Glomerular visceral epithelial cell (primary cell): ENCODE measurements around the gene RASSF5.

Source experiments
- DNase-seq: peaks from one replicate; pipeline ENCODE4 v3.0.0-alpha.2; 2016; ENCODE audit errors: extremely low spot score

Gene RASSF5

DNA sequence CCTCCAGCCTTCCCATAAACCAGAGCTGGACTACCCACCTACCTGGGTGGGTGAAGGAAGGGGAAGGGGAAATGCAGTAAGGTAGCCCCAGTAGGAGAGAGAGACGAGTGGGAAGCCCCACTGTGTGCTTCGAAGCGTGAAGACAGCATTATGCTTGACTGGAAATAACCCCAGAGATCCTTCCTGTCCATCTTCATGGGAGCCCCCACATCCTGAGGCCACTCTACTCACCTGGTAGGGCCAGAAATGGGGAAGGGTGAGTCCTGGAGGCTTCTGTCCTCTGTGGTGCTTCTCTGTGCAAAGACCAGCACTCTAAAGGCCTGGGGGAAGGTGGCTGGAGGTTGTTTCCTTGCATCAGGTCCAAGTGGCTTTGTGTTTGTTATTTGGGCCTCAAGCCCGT, 10.0 kb upstream of the RASSF5 start:
- no peak for DNase-seq

DNA sequence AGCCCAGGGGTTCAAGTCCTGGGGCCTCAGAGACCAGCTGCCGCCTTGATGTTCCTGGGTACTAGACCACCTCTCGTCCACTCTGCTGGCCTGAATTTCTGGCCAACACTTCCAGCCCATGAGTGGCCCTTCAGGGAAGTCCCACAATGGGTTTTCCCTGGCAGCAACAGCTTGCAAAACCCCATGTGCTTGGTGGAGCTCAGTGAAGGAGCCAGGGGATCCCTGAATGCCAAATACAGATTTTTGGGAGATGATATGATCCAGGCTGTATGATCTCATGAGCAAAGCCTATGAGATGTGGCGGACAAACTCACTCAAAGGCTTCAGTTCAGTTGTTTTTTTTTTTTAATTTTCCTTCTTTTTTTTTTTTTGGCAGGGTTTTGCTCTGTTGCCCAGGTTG, 9.6 kb upstream of the RASSF5 start:
- no peak for DNase-seq

DNA sequence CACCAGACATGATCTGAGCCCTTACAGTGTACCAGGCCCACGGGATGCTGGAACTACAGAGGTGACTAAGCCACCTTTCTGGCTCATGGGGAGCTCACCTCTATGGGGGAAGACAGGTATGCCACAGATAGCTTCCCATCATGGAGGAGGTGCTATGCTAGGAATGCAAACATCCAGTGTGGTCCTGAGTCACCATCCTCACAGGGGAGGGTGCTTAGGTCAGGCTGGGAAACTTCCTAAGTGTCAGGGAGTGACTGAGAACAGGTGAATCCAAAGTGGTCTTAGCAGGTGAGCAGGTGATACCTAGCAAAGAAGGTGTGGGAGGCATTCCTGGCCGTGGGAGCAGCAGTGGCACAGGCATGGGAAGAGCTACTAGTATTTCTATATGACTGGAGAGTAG, 8.6 kb upstream of the RASSF5 start:
- DNase-seq: peak; percentile 47

DNA sequence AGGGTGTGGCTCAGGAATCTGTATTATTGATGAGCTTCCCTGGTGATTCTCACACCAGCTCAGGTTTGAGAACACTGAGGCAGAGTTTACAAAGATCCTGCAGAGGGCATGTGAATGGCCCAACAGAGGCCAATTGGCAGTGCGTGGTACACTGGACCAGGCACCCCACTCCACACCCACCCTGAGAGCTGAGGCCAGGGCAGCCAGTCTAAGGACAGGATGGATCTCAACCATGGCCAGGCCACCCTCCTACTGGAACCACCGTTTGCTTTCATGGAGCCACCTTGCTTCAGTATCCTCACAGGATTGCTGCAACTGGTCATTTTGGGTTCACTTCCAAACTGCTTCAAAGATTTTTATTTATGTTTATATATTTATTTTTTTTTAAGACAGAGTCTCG, 7.3 kb upstream of the RASSF5 start:
- no peak for DNase-seq

DNA sequence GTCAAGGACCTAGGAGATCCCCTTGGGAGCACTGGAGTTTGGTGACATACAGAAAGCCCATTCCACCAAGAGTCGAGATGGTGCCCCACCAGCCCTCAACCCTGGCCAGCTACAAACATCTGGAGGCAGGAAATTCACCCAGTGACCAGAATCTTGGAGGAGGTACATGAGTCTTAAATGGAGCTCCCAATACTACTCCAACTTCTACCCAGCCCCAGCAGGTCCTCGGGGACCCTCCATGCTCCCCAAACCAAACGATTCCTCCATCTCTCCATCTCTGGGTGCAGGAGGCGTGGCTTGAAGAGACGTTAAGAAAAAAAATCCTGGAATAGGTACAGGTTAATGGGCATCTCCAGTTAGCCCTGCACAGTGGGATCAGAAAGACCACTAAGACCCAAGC, 5.5 kb upstream of the RASSF5 start:
- no peak for DNase-seq

DNA sequence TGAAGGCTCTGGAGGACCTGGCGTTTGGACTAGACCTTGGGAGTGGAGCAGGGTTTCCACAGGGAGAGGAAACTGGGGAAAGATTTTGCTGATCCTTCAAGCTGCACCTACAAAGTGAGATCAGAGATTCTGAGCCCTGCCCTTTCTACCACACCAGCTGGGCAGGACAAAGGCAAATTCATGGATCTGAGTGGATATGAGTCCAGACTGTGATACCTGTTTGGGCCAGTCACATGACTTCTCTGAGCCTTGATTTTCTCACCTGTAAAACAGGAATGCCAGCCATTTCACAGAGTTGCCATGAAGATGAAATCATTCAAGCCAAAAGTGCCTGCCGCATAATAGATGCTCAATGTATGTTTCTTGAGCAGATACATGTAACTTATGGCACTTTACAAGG, 4.9 kb upstream of the RASSF5 start:
- DNase-seq: no peak

DNA sequence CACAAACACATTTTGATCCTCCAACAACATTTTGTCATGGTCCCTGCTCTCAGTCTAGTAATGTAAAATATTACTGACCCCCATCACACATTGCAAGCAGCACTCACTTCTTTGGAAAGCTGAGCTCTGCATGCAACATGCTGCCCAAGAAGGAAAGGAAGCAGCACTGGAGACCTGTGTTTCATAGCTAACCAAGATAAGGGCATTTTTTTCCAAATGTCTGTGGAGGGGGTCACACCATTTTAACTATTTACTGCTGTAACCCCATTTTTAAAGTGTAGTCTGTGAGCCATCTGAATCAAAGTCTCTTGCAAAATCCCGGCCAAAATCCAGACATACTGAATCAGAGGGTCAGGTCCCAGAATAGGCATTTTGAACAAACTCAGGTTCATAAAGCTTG, 4.5 kb upstream of the RASSF5 start:
- DNase-seq: no peak

DNA sequence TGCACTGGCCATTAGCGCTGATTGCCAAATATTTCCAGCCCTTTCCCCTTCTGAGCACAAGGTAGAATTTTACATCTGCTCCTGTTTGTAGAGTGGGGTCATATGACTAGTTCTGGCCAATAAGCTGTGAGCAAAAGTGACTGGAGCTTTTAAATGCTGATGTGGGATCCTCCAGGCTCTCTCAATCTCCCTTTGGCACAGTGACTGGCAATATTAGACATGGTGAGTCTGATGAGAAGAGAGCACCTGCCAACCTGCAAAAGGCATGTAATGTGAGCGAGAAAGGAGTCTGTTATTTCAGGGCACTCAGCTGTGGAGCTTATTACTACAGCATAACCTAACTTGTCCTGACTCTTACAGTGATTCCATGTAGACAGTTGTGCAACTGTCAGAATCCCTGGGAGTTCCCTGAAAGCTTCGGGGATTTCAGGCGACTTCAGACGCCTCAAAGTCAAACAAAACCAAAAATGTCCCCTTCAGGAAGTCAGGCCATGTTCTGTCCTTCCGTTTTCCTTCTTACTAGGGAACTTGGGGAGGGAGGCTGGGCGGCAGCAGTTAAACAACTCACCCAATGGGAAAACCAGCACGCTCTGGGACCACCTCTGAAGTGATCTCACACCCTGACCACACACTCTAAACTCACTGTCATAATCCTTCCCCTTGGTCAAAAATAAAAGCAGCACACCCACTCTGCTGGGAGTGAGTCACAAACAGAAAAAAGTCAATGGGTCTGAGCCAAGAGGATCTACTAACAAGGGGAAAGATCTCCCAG, 3.6 kb upstream of the RASSF5 start:
- DNase-seq: peak; percentile 99

DNA sequence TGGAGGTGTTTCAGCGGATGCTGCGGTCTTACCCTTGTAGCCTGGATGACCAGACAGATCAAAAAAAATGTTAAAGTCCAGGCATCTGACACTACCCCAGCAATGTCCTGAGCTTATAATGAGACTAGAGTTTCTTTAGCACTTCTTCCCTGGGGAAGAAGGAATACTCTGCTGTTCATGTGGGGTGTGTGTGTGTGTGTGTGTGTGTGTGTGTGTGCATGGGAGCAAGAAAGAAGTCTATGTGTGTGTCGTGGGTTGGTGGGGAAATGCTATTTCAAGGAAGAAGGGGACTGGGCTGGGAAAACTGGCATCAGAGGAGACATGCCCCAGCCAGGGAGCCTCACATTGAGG, 3.0 kb upstream of the RASSF5 start:
- no peak for DNase-seq

DNA sequence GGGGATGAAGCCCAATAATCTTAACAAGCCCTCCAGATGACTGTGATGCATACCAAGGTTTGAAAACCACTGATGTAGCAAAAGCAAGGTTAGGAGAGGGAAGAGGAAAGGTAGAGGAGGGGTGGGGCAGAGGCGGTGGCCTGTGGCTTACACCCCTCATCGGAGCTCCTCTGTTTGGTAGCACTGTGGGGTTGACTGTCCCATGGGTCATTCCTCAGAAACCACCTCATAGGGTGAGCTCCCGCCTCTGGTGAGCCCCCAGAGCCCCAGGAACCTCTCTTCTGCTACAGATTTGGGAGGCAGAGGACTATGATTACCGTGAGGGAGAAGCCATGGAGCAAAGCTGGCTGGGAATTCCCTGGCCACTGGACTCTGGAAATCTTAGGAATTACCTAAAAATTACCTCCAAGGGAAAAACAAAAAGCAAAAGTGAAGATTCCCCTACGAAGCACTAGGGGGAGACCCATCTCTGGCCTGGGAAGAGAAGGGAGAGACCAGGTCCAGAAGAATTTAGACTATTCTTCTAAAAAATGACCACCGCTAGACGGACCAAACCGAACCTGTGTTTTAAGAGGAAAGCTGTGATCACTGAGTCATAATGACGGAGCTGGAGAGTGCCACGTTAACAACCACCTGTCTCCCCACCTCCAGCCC, 1.5 kb upstream of the RASSF5 start:
- DNase-seq: no peak

DNA sequence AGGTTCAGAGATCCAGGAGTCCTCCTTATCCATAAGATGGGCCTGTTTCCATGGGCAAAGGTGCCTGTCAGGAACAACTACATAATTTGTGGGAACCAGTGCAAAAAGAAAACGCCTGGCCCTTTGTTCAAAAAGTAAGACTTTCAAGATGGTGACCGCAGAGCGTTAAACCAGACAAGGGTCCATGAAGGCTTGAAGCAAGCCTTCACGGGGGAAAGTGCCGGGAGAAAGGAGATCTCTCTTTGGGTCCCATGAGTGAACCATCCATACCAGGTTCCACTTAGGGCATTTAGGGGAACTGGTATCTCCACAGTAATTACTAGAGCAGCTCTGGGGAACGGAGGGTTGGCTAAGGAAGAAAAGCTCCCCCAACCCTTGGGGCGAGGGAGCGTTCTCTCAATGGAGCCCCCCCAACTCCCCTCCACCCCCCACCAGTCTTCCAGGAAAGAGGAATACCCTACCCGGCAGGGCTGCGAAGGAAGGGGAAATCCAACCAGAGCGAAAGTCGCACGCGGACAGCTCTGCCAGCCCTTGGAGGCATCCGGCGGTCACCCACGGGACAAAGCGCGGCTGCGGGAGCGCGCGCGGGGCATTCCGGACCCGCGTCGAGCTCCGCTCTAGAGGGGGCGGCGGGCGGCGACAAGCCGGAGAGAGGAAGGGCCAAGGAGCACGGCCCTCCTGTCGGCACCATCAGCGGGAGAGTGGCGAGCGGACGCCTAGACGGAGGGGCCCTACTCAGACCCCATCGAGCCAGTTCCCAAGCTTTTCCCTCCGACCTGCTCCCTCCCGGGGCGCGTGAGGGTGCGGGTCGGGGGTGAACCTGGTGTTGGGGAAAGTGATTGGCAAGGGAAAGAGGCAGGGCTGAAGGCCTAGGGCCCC, 687 bp upstream of the RASSF5 start:
- no peak for DNase-seq

DNA sequence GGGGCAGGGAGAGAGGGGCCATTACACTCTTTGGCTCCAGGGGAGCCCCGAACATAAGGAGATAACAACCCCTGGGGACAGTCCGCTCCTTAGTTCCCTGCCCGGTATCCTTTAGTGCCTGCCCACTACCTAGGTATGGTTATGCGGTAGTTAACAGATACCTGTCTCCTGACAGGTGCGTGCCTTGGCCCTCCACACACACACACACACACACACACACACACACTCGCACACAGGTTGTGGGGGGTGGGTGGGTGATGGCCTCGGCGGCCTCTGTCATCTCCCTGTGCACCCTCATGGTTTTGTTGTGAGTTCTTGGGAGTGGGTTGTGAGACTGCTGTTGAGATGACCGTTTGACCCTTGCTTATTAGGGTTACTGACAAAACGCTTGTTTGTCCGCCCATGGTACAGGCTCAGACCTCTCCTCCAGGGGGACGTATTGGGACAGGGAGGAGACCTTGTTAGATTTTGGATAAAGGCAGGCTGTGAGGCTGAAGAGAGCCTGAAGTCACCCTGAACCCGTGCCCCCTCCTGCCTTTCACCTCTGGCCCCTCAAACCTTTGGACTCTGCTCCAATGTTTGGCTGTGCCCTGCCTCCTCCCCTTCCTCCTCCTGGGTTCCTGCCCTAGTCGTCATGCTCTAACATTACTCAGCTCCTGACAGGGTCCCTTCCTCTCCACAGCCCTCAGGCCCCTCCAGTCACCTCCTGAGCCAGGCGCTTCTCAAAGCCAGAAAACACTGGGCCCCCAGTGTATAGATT, 979 bp downstream of the RASSF5 start:
- DNase-seq: no peak

DNA sequence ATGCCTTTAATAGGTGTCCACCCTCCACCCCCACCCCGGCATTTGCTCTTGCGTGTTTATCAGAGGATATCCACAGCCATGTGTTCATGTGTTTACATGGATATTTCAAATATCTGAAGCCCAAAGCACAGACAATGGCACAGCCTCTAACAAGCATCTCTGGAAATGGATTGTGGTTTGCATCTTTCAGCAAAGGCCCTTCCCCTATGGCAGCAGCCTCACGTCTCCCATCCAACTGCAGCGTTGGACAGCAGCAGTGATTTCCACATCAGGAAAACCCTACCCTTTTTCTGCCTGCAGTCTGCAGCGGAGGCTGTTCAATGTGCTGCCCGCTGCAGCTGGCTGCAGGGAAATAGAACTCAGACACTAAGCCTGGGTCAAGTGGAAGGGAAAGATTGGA, 1.6 kb downstream of the RASSF5 start:
- no peak for DNase-seq

DNA sequence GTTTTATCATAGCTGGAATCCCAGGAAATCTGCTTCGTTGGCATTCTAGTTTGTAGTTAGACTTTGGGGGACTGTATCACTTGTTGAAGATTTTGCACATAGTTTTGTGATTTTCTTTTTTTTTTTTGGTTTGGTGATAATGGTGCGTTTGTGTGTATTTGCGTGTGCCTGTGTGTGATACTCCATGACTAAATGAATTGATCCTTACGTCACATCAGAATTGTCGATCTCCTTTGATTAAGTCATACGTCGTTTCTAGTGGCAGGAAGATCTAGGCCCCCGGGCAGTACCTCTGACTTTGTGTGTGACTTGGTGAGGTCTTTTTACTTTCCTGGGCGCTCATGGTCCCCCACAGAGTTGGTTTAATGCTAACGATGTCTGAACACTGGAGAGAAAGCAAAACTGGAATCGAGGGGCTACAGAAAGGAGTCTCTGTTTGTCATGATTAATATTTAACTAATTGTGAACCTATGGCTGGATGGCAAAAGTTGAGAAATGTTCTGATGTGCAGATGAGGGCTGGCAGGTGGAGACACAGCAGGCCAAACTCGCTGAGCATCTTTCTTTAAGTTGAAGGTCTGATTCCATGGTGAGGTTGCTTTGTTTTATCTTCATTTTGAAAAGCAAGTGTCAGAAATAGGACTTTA, 2.4 kb downstream of the RASSF5 start:
- DNase-seq: no peak

DNA sequence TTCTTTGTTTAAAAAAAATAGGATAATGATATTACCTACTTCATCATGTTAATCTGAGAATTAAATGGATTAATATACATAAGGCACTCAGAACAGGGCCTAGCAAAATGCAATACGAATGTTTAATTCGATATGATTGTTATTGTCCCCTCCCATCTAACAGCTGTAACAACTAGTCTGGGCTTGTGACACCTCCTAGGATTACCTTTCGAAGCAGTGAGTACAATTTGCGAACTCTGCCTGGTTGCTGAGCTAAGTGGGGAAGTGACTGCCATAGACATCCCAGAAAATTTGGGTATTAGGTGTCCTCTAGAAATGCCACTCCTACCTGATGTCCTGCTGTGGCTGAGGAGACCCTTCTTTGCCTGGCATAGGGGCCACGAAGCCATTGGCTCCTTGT, 3.0 kb downstream of the RASSF5 start:
- no peak for DNase-seq

DNA sequence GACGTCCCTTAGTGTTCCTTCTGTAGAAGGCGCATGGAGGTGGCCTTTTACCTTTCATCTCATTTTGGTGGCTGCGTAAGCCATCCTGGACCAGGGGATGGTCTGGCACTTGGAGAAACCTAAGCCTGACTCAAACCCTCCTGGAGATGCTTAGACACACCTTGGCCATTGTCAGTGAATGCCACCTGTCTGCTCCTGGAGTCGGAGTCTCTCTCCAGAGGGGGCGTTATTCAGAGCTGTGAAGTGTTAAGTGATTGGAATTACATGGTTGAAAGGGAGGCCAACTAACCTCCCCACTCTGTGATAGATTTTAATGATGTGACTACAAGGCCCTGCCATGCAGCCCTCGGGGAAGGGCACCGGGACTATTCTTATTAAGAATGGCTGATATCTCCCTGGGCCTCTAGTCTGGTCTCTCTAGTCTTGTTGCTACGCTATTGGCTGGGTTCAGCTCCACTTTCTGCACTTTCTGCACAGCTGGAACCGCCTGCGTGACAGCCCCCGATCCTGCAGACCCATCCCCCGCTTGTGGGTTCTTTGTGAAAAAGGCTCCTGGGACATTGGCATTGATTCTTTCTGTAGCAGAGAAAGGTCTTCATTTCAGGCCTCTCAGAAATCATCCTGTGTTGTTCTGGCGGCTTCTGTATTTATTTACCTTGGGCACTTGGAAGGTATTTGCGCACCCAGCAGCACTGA, 4.2 kb downstream of the RASSF5 start:
- no peak for DNase-seq

DNA sequence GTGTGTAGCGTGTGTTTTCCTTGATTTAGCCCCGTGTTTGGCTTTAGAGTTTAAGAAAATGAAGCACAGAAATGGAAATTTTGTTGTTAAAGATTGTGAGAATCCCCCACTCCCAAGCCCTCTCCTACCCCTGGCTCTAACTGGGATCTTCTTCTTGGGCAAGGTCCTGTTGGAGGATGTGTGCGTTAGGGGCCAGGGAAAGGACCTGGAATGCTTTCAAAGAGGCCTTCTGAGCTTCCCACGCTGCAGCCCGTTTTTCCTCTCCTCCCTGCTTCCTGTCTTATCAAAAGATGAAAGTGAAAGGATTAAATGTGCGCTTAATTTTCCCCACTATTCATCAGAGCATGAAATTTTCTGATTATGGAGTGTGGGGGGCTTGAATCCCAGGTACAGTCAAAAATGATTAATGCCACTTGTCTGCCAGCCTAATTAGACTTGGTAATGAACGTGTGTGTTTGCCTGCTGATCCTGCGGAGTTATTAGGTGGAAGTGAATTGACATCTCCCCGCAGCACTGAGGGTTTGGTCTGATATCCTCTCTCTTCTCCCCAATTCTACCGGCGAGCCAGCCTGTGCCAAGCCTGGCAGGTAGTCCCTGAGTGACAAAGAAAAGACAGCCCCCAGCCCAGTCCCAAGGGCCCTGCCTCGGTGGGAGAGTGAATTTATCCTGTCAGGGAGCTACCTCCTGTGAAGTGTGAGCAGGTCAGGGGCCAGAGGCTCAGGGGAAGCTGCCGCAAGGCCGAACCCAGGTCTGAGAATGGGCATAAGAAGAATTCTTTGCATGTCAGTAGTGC, 4.9 kb downstream of the RASSF5 start:
- DNase-seq: no peak

DNA sequence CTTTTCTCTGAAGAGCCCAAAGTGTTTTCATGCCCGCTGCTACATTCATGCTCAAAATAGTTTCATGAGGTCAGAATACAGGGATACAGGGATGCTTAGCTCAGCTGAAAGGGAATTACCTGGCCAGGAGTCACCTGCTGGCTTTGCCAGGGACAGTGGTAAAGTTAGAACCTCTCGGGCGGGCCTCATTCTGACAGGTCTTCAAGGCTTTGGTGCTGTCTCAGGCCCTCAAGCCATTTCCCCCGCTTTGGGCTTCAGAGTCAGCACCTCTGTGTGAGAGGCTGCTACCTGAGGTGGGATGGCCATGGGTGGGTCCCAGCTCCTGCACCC, 5.5 kb downstream of the RASSF5 start:
- DNase-seq: no peak

DNA sequence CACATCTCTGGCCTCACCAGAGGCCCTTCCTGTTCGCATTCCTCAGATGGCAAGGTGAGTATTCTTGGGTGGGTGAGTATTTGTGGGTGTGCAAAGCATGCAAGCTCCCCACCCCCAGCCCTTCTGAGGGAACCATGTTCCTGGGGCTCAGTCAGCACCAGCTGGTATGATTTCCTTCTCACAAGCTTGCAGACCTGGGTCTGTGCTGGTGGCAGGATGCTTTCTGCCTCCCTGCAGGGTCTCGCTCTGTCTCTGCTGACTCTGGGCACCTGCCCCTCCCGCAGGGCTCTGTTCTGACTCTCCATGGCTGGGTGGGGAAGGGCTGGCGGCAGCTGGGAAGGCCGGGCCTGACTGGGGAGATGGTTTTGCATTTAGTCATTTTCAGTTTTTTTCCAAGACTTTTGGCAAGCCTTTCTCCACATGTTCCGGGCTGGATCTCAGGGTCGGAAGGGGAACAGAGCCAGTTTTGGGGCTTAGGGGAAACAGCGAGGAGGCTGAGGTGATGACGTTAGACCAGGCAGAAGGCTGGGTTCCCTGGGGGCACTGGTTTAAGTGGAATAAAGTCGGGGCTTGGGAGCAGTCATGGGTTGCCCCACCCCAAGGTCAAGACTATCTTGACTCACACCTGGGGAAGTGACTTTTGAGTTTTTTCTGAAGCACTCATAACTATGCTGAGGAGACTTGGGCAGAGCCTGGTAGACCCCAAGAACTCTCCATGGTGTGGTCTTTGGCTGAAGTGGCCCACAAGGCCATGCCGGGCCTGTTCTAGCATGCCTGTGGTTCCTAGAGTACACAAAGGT, 6.2 kb downstream of the RASSF5 start:
- DNase-seq: peak; percentile 33
